Activated naive CD8-positive, alpha-beta T cell treated with anti-CD3 and anti-CD28 coated beads for 36 hours (primary cell): ENCODE results near the gene SYCP2L. TPM values are rescaled to one million over a fixed set of nuclear protein-coding genes. Genes with fewer than 3 reads are reported as not detected.
"Not testable (repeated sequence)": the region's sequence is repeated elsewhere in the genome, so short reads cannot be mapped to it uniquely, and the experiment has no call there.

Experiments used
- DNase-seq: peaks from one replicate; pipeline ENCODE4 v3.0.0; 2021
- H3K27ac Mint-ChIP-seq: one replicate; pipeline ENCODE4 v1.8.0; 2022; ENCODE audit warnings: mild to moderate bottlenecking, moderate library complexity, mixed read lengths
- H3K27me3 Mint-ChIP-seq: one replicate; pipeline ENCODE4 v1.8.0; 2022; ENCODE audit warnings: mild to moderate bottlenecking, mixed read lengths
- H3K36me3 Mint-ChIP-seq: one replicate; pipeline ENCODE4 v1.8.0; 2021; ENCODE audit warnings: mild to moderate bottlenecking, mixed read lengths
- H3K4me1 Mint-ChIP-seq: one replicate; pipeline ENCODE4 v1.8.0; 2021; ENCODE audit warnings: mixed read lengths
- H3K4me3 Mint-ChIP-seq: one replicate; pipeline ENCODE4 v1.8.0; 2022; ENCODE audit warnings: mild to moderate bottlenecking, moderate library complexity, mixed read lengths
- H3K9me3 Mint-ChIP-seq: one replicate; pipeline ENCODE4 v1.8.0; 2022; ENCODE audit warnings: mixed read lengths
- total RNA-seq, 2 experiments: library from RNA; stranded (reverse); gene quantifications; one replicate each; pipeline ENCODE4 v1.2.3, GENCODE V29; 2021

Gene SYCP2L
- total RNA-seq = not detected

DNA sequence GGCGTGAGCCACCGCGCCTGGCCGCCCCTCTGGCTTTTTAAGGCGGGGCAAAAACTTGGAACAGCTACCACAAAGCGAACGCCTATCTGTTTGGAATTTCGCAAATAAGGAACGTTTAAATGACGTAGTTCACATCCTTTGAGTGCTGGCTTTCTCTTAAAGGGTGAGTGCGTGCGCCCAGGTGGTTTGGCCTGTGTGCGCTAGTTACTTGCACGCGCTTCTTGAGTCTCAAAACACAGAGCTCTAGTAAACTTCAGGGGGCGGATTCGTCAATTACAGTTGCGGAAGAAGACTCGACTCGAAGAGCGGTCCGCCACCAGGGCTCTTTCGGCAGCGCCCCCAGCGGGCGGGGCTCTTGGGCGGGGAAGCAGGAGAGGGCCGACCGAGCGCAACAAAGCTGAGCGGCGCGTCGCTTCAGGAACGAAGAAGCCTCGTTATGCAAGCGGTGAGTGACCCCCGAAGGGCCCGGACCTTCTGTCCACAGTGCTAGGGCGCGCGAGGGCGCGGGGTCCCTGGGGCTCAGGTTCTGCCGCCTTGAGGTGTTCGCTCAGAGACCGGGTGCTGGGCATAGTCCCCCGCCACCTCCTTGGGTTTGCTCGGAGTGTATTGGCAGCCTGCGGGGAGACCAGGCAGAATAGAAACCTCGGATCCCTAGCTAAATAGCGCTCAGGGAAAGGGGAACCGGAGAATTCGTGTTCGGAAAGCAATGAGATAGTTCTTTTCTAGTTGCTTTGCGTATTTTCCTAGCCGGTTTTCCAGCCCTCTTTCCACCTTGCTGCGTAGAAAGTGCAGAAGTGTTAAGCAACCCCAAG, at the start of gene SYCP2L:
SYCP2L (plus strand) TSS at position 362 of the 812 bp plus-strand sequence; CDS start at position 437, 75 bp downstream.
- Mint-ChIP-seq H3K36me3 (no peaks in the 10 kb centered on the region), H3K27me3 (peaks cover 92% of the 10 kb centered on the region), H3K4me1 (peaks cover 10% of the 10 kb centered on the region), H3K4me3 (peak within 1 kb of the TSS; percentile 73), H3K27ac (no peak within 1 kb of the TSS), H3K9me3 (no peaks in the 10 kb centered on the region)
- DNase-seq = peak; percentile 14

DNA sequence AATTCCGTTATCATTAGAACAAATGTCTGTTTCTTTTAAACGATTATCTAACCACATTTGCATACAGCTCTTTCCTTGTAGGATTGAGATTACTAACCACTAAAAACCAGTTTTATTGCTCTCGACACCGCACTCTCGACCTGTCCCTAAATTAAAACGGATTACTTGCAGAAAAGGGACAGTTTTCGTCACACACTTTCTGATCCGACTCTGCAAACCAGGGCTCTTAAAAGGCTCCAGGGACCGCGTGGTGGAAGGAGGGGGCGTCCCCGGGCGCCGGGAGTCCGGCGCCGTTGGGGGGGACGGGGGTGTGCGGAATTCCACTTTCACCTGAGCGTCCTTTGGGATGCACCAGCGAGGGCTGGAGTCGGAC, 49.2 kb upstream of the SYCP2L start:
- Mint-ChIP-seq H3K4me1 (peaks cover 19% of the 10 kb centered on the region), H3K36me3 (peaks cover 4% of the 10 kb centered on the region), H3K9me3 (peaks cover 6% of the 10 kb centered on the region), H3K4me3 (peak overlapping the region; percentile 78), H3K27ac (peak overlapping the region; percentile 95), H3K27me3 (peaks cover 69% of the 10 kb centered on the region)
- peak; percentile 13 for DNase-seq

DNA sequence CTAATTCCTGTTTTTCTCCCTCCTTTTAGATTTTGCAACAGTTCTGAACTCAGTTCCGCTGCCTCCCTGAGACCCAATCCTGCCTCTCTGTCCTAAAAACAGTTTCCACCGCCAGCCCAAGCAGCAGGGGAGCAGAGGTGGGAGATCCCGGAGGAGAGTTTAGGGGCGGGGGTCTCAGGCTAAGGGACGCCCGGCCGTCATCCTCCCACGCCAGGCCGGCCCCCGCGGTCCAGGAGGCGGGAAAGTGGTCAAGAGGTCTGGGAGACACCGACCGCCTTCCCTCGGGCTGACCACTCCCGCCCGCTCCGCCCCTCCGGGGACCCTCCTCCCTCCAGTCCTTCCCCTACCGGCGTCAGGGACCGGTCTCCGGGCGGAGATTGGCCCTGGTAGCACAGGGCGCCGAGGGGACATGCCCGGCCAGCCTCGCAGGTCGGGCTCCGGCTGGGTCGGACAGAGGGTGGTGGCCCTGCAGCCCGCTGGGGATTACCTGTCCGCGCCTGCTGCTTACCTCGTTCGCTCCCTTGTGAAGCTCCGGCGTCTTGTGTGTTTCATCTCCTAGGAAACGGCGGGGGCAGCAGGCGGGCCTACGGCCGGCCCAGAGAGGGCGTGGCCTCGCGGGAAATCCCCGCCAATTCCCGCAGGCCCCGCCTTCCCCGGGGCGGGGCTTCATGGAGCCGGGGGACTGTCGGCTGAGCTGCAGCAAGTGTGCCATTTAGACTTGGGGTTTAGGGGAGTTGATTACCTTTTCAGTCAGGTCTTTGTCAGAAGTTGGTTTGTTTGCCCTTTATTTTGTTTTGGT, 48.7 kb upstream of the SYCP2L start, which contains the start of gene MAK:
MAK (minus strand) TSS at position 545 of the 799 bp plus-strand sequence. CDS start 7,891 bp downstream, outside the sequence.
- peaks cover 69% of the 10 kb centered on the region for H3K27me3 Mint-ChIP-seq
- H3K27ac Mint-ChIP-seq = peak within 1 kb of the TSS; percentile 95
- peaks cover 19% of the 10 kb centered on the region for H3K4me1 Mint-ChIP-seq
- H3K4me3 Mint-ChIP-seq = peak within 1 kb of the TSS; percentile 78
- peaks cover 6% of the 10 kb centered on the region for H3K9me3 Mint-ChIP-seq
- peaks cover 4% of the 10 kb centered on the region for H3K36me3 Mint-ChIP-seq
- peak; percentile 91 for DNase-seq

DNA sequence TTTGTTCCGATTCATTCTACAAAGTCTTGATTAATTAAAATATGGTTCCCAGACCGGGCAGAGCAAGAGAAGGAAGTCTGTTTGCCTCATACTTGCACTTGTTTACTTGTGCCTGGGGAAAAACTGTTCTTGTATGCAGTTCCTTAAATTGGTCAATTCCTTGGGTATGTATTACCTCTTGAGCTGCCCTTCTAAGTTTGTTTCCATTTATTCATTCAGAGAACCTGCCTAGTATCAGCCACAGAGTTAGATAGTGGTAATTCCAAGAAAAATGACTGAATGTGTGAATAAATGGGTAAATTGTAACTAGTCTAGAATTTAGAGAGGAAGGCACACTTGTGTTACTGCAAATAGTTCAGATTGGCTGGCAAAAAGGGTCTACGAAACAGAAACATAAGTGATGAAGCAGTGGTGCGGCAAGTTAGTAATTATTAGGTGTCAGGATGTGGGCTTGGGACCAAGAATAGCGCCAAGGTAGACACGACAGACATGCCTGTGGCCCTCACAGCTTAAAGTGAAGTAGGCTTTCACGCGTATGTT, 48.0 kb upstream of the SYCP2L start:
- peaks cover 4% of the 10 kb centered on the region for H3K36me3 Mint-ChIP-seq
- peak; percentile 37 for DNase-seq
- peak overlapping the region; percentile 95 for H3K27ac Mint-ChIP-seq
- peaks cover 6% of the 10 kb centered on the region for H3K9me3 Mint-ChIP-seq
- peak overlapping the region; percentile 78 for H3K4me3 Mint-ChIP-seq
- H3K4me1 Mint-ChIP-seq = peaks cover 19% of the 10 kb centered on the region
- H3K27me3 Mint-ChIP-seq = peaks cover 76% of the 10 kb centered on the region

DNA sequence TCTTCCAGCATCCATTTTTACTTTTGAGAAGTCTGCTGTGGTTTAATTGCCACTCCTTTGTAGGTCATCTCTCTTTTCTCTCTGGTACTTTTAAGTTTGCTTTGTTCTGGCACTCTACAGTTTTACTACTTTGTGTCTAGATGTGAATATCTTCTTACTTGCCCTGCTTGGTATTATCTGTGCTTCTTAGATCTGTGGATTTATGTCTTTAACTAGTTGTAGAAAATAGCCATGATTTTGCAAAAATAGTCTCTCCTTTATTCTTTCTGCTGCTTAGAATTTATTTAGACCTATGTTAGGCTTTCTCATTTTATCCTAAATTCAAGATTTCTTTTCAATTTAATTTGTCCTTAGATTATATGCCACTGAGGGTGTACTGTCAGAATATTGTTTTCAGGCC, 43.3 kb upstream of the SYCP2L start:
- Mint-ChIP-seq H3K9me3 (peaks cover 3% of the 10 kb centered on the region), H3K4me1 (peaks cover 9% of the 10 kb centered on the region), H3K36me3 (no peaks in the 10 kb centered on the region), H3K27ac (no peak overlapping the region), H3K27me3 (peaks cover 46% of the 10 kb centered on the region), H3K4me3 (no peak overlapping the region)
- DNase-seq = no peak

DNA sequence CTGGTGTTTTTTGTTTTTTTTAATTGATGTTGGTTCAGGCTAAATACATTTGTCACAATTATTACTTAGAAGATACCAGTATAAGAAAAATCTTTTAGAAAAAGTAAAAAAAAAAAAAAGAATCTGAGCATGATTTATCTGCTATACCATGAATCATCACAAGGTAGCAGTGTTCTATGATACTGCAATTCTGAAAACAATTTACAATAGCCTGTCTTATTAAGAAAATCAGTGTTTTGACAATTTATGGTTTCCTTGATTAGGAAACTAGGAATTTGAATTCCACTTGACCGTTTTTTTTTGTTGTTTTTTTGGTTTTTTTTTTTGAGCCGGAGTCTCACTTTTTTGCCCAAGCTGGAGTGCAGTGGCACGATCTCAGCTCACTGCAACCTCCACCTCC, 39.2 kb upstream of the SYCP2L start:
- Mint-ChIP-seq H3K4me1 (no peaks in the 10 kb centered on the region), H3K27ac (no peak overlapping the region), H3K27me3 (peaks cover 17% of the 10 kb centered on the region), H3K9me3 (peaks cover 2% of the 10 kb centered on the region), H3K4me3 (no peak overlapping the region), H3K36me3 (no peaks in the 10 kb centered on the region)
- DNase-seq = no peak

DNA sequence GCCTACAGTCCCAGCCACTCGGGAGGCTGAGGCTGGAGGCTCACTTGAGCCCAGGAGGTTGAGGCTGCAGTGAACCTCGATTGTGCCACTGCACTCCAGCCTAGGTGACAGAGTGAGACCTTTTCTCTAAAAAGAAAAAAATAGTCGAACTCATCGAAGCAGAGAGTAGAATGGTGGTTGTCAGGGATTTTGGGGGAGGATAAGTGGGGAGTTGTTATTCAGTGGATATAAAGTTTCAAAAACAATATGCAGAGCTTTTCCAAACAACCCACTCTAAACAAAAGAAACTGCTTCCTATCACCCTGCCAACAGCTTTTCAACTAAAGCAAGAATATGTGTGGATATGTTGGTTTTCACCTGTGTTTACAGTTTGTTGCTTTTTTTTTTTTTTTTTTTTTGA, 37.0 kb upstream of the SYCP2L start:
- no peak overlapping the region for H3K4me3 Mint-ChIP-seq
- no peak overlapping the region for H3K27ac Mint-ChIP-seq
- peaks cover 6% of the 10 kb centered on the region for H3K36me3 Mint-ChIP-seq

DNA sequence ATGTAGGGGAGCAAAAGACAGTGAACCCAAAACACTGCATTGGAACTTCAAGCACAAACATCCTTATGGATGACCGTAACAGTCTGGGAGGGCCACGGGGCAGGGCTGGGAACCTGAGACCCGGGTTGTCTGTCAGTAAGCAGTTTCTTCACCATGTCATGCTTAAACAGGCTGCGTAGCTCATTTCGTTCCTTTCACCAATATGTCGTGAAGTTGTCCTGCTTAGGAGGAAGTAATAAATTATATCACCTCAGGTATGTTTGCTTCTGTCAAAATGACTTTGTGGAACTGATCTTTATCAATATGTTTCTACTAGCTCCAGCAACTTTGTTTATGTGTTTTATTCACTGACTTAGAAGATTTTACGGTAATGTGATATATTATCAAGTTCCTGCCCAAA, 36.1 kb upstream of the SYCP2L start:
- Mint-ChIP-seq H3K4me3 (no peak overlapping the region), H3K4me1 (no peaks in the 10 kb centered on the region), H3K9me3 (peaks cover 20% of the 10 kb centered on the region), H3K36me3 (peaks cover 6% of the 10 kb centered on the region), H3K27ac (no peak overlapping the region), H3K27me3 (peaks cover 18% of the 10 kb centered on the region)
- DNase-seq = no peak

More for the DNA sequence above, 37.0 kb upstream of the SYCP2L start:
- H3K4me1 Mint-ChIP-seq = no peaks in the 10 kb centered on the region
- peaks cover 14% of the 10 kb centered on the region for H3K27me3 Mint-ChIP-seq
- DNase-seq = no peak
- peaks cover 16% of the 10 kb centered on the region for H3K9me3 Mint-ChIP-seq

DNA sequence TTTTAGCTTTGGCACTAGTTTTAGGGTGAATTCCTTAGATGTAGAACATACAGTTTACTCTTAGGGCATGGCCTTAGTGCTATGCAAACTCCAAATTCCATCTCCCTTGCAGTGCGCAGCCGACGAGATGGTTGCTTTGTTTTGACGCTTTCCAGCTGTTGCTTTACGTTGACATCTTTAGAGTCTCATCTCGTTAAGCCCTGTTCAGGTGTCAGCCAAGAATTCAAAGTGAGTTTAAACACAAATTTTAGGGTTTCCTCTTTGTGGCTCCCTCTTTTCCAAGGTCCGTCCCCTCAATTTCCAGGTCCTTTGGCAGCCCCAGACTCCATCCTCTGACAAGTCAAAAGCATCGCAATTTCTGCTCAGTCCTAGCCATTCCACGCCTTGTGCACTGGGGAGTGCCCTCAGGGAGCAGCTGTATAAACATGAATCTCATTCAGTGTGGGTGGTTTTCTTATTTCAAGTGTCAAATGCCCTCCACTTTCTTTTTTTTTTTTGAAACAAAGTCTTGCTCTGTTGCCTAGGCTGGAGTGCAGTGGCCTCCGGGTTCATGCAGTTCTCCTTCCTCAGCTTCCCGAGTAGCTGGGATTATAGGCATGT, 34.4 kb upstream of the SYCP2L start:
- no peak for DNase-seq
- Mint-ChIP-seq H3K4me3 (no peak overlapping the region), H3K27ac (no peak overlapping the region), H3K9me3 (peaks cover 20% of the 10 kb centered on the region), H3K4me1 (no peaks in the 10 kb centered on the region), H3K36me3 (peaks cover 6% of the 10 kb centered on the region), H3K27me3 (peaks cover 13% of the 10 kb centered on the region)

DNA sequence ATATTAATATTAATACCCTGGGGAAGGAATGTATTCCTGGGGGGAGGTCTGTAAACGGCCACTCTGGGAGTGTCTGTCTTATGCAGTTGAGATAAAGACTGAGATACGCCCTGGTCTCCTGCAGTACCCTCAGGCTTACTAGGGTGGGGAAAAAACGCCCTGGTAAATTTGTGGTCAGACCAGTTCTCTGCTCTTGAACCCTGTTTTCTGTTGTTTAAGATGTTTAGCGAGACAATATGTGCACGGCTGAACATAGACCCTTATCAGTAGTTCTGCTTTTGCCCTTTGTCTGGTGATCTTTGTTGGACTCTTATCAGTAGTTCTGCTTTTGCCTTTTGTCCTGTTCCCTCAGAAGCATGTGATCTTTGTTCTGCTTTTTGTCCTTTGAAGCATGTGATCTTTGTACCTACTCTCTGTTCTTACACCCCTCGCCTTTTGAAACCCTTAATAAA, 33.0 kb upstream of the SYCP2L start:
- H3K4me3 Mint-ChIP-seq, DNase-seq, H3K36me3 Mint-ChIP-seq, H3K4me1 Mint-ChIP-seq, H3K27ac Mint-ChIP-seq: not testable (repeated sequence)
- Mint-ChIP-seq H3K9me3 (peaks cover 20% of the 10 kb centered on the region), H3K27me3 (peaks cover 13% of the 10 kb centered on the region)

DNA sequence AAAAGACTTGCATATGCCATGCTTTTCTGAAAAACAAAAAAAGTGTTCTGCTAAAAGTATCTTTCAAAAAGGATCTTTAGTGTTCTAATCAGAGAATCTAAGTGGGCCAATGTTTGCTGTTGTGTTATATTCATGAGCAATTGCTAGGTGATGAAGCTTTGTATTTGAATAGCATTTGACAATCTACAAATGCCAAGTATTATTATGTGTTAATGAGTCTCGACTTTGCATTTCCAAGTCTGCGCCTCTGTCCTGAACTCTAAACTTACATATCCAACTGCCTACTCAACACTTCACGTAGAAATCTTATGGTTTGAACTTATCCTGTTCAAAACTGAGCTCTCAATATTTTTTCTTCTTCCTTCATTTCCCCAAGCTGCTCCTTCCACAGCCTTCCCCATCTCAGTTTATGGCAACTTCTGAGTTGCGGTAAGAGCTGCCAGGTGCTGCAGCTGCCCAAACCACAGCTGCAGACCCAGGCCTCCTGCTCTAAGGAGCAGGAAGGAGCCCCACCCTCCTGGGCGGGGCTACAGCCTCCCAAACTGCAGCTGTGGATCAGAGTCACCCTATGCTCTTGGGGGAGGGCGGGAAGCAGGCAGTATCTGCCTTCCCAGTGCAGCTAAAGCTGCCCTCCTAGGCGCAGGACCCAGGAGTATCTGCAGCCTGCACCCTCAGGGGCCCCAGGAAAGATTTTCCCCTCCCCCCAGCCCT, 31.8 kb upstream of the SYCP2L start:
- Mint-ChIP-seq H3K4me1 (no peaks in the 10 kb centered on the region), H3K36me3 (peaks cover 6% of the 10 kb centered on the region), H3K27ac (no peak overlapping the region), H3K27me3 (peaks cover 13% of the 10 kb centered on the region), H3K4me3 (no peak overlapping the region), H3K9me3 (peaks cover 20% of the 10 kb centered on the region)
- DNase-seq = no peak

DNA sequence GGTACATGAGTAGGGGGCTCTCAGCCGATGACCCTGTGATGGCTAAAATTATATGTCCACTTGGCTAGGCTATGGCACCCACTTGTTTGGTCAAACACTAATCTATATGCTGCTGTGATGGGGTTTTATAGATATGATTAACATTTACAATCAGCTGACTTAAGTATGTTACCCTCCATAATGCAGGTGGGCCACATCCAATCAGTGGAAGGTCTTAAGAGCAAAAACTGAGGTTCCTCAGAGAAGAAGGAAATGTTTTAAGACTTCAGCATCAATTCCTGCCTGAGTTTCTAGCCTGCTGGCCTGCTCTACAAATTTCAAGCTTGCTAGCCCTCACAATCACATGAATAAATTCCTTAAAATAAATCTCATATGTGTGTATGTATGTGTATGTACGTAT, 29.6 kb upstream of the SYCP2L start:
- peaks cover 8% of the 10 kb centered on the region for H3K27me3 Mint-ChIP-seq
- no peak overlapping the region for H3K4me3 Mint-ChIP-seq
- no peak overlapping the region for H3K27ac Mint-ChIP-seq
- DNase-seq = no peak
- H3K36me3 Mint-ChIP-seq = peaks cover 6% of the 10 kb centered on the region
- H3K4me1 Mint-ChIP-seq = no peaks in the 10 kb centered on the region
- peaks cover 21% of the 10 kb centered on the region for H3K9me3 Mint-ChIP-seq

DNA sequence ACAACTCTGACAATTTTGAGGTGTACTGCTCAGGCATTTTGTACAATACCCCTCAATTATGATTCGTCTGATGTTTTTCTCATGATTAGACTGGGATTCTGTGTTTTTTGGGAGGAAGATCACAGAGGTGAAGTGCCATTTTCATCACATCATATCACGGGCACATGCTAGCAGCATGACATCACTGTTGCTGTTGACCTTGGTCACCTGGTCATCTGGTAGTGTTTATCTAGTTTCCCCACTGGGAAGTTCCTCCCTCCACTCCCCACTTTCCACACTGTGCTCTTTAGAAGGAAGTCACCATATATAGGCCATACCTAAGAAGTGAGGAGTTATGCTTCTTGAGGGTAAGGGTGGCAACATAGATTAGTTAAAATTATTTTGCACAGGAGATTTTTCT, 25.8 kb upstream of the SYCP2L start:
- no peaks in the 10 kb centered on the region for H3K36me3 Mint-ChIP-seq
- H3K4me1 Mint-ChIP-seq = no peaks in the 10 kb centered on the region
- no peaks in the 10 kb centered on the region for H3K27me3 Mint-ChIP-seq
- H3K4me3 Mint-ChIP-seq = no peak overlapping the region
- no peak overlapping the region for H3K27ac Mint-ChIP-seq
- DNase-seq = no peak
- H3K9me3 Mint-ChIP-seq = peaks cover 1% of the 10 kb centered on the region

DNA sequence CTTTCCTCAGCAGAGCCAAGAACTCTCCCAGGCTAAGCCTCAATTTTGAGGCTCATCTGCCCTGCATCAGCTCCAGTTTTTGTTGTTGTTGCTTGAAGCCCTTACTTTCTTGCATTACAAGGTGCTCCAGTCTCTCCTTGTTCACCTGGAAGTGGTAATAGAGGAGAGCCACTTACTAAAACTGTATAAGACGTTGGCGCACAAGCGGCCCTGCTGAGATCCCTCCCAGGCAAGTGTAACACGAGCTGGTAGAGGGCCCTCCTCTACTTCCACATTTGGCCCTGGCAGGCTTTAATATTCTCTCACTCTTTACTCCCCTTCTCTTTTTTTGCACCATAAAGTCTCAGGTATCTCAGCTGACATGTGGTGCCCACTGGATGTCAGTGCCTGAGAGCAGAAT, 24.5 kb upstream of the SYCP2L start:
- H3K4me1 Mint-ChIP-seq = no peaks in the 10 kb centered on the region
- H3K36me3 Mint-ChIP-seq = no peaks in the 10 kb centered on the region
- no peak overlapping the region for H3K4me3 Mint-ChIP-seq
- no peaks in the 10 kb centered on the region for H3K27me3 Mint-ChIP-seq
- DNase-seq = no peak
- H3K27ac Mint-ChIP-seq = no peak overlapping the region
- peaks cover 1% of the 10 kb centered on the region for H3K9me3 Mint-ChIP-seq
